Right lobe of liver (tissue), 4 donors: ENCODE data around the gene TFF1.

ENCODE experiments used
- CTCF ChIP-seq, 4 donors: fragments of 200-600 bp in 3 of 4; fragments of 450-650 bp in 1 of 4; IDR thresholded peaks; one replicate each; pipeline versions ENCODE4 v1.5.1 to v1.8.0; 2016 to 2022; ENCODE audit warnings: antibody characterized with exemption in 4 of 4, mild to moderate bottlenecking in 2 of 4
- POLR2A ChIP-seq: fragments of 450-650 bp; IDR thresholded peaks from one replicate; pipeline ENCODE4 v1.6.1; 2017; ENCODE audit warnings: antibody characterized with exemption, mild to moderate bottlenecking
- donor health status: DM: no; HTN: no; CAD: no.
- donor health status: DM: no; HTN: no; CAD: no.
- donor health status: DM: no; HTN: yes; CAD: no.

GRCh38 chr21:42321845-42322244 is 44.5 kb downstream of the TFF1 start:
- TF ChIP-seq CTCF (IDR thresholded peaks at IDR 0.05) (no peak), POLR2A (no peak)
